ENCODE measurements around the gene TMEM207.
"Not testable (repeated sequence)": the region's sequence is repeated elsewhere in the genome, so short reads cannot be mapped to it uniquely, and the experiment has no call there.

Gene TMEM207

DNA sequence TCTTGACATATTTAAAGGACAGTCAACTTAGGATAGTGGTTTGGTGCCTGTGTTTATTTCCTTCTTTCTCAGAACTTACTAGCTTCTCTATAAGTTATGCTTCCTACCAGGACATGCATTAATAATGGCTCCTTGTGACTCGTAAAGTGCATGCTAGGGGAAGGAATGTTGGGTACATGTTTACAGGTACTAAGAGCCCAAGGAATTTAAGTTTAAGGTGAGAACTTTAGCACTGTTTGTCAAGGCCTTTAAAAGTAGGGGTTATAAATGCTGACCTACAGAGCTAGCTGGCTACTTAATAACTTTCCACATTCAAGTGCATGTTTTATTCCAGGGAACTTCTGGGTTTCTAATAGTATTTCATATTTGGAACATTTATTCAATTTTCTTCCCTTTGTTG, at the start of gene TMEM207:
TMEM207 (minus strand) TSS at position 101 of the 400 bp plus-strand sequence; CDS start at position 9, 92 bp downstream.
- DNase-seq (ENCODE audit: low spot score) = no peak

DNA sequence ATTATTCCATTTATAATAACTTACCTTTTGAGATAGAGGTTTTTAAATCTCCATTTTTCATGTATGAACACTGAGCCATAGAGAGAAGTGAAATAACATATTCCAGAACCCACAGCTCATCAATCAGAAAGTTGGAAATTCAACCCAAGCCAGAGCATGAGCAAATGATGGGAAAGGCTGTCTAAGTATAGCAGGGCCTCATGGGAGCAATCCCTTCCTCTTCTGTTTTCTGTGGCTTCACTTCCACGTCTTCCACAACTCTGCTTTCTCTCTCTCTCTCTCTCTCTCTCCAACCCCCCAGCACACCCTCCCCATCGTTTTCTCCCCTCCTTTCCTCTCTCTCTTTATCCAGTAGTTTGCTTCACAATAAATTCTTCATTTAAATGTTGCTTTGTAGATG, 49.4 kb upstream of the TMEM207 start:
- DNase-seq (ENCODE audit: low spot score) = no peak

DNA sequence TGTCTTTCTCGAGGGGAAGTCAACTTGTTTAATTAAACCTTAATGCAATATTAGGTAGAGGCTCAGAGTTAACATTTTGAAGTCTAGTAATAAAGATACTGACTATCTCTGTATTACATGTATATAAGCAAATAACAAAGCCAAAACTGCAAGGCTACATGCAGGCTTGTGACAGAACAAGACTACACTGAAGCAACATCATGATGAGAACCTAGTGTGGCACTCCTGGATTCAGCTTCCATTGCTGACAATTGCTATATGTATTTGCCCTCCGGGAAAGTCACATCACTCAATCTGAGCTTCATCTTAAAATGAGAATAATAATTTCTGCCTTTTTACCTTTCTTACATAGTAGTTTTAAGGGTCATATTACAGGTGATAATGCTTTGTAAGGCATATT, 48.6 kb upstream of the TMEM207 start:
- no peak for DNase-seq (ENCODE audit: low spot score)

DNA sequence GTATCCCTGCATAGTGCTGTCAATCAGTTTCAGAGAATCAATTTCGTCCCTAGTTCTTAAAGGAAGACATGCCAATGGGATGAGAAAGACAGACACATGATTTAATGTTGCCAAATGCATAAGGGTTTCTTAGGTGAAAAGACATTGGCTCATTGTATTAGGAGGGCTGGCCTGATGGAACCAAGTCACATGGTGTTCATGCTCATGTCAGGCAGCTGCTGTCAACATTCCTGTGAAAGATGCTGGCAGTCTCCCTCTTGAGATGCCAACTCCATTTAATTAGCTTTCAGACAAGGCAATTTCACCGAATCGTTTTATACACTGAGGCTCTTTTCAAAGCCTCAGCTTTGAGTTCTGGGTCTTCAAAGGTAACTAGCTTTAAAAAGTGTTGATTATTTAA, 48.1 kb upstream of the TMEM207 start:
- DNase-seq (ENCODE audit: low spot score) = peak; percentile 44

DNA sequence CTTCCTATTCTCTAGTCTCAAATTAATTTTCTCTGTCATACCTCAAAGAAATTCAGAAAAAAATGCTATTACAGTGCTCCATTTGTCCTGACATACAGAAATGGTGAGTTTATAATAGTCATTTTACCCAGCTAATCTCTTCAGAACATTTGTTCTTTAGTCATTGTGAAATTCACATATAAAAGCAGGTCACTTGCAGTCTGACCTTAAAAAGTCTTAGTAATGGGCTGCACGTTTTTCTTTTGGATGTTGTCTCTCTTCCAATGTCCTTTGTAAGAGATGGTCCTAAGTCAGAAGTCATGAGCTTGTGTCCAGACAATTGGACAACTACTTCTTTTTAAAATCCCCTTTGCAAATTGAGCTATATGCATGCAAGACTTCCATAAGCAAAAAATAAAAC, 47.2 kb upstream of the TMEM207 start:
- DNase-seq (ENCODE audit: low spot score) = no peak

DNA sequence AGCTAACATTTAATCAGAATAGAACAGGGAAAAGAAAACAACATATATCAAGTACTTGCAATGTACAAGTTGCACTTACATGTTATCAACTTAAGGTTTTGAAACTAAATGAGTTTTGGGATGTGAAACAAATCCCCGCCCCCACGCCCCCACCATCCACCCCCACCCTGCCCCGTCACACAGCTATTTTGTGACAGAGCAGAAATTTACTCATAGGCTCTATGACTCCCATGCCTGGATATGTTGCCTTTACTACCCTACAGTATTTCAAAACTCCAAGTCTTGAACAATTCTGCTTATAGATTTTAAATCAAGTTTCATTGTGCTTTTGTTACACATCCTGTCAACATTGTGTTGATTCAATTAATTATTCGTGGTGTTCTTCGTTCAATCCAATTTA, 46.1 kb upstream of the TMEM207 start:
- peak; percentile 8 for DNase-seq (ENCODE audit: low spot score)

DNA sequence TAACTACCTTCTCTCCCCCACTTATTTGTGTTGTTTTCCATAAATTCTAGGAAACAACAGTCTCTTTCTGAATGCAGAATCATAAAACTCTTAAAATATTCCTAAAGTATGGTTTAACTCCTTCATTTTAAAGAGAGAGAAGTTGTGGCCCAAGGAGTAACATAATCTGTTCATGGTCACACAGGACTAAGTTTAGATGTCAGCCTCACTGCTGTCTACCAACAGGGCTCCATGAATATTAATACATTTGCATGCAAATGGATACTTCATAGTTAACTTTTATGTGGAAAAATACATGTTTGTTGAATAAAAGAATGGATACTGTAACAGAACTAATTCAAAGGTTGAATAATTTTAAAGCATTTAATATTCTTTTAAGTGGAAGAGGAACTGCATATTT, 45.7 kb upstream of the TMEM207 start:
- DNase-seq (ENCODE audit: low spot score) = no peak

DNA sequence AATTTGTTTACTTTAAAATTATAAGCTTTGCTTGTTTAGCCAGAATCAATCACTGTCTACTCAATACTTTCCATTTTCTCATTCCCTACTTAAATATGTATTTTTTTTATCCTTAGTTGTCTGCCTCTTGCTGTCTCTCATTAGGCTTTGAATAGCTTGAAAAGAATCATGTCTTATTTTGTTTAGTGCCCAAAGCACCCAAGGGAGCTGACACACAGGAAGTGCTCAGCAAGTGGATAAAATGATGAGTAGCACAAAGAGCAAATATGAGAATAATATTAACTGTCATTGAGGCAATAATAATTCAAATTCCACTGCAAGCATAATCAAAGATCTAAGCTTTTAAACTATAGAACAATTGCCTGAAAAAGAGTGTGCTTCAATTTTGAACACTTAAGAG, 45.2 kb upstream of the TMEM207 start:
- DNase-seq (ENCODE audit: low spot score) = no peak

DNA sequence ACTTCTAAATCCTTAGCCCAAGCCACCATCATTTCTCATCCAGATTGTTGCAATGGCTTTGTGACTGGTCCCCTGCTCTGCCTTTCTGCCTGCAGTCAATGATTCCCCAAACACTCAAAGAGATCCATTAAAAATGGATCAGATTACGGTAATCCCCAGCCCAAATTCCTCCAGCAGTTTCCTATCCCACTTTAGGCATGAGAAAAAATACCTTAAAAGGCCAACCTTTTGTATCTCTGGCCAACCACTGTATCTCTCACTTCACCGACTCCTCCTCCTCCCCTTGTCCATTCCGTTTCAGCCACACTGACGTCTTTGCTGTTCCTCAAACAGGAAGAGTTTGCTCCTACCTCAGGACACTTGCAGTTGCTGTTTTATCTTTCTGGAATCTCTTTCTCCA, 43.3 kb upstream of the TMEM207 start:
- DNase-seq (ENCODE audit: low spot score) = no peak

DNA sequence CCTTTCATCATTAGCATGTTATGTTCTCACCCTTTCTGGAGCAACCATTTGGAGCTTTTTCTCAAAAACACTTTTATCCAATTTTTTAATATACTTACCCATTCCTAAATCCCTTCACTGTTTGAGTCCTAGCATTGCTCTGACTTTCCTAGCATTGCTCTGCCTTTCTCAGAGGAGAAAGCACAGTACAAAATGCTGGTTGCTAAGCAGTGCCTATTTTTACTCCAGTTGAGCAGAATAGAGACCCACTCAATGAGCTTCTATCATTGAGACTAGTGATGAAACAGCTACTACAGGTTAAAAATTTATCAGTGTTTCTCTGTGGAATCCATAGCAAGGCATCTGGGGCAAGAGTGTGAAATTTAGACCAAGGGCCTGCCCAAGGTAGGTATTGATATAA, 42.4 kb upstream of the TMEM207 start:
- no peak for DNase-seq (ENCODE audit: low spot score)

DNA sequence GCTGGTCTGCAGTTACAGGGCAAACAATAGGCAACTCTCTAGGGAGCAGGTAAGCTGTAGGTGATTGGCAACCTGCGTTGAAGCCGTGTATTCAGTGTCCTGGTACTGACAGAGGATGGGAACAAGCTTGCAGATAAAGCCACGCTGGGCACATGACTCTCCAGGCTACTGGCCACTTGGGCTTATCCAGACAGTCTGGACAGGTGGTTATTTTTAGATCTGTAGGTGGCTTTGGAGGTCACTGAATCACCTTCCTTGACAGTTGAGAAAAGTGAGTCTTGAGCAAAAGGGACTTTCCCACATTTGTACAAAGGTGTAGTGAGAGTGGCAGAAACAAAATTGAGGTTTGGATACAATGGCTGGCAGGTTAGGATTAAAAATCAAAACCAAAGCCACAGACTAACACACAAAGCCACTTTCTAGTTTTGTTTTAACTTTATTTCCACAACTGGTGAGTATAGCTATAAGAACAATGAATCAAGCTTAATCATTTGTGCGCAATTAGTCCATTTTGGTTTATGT, 41.9 kb upstream of the TMEM207 start:
- no peak for DNase-seq (ENCODE audit: low spot score)

DNA sequence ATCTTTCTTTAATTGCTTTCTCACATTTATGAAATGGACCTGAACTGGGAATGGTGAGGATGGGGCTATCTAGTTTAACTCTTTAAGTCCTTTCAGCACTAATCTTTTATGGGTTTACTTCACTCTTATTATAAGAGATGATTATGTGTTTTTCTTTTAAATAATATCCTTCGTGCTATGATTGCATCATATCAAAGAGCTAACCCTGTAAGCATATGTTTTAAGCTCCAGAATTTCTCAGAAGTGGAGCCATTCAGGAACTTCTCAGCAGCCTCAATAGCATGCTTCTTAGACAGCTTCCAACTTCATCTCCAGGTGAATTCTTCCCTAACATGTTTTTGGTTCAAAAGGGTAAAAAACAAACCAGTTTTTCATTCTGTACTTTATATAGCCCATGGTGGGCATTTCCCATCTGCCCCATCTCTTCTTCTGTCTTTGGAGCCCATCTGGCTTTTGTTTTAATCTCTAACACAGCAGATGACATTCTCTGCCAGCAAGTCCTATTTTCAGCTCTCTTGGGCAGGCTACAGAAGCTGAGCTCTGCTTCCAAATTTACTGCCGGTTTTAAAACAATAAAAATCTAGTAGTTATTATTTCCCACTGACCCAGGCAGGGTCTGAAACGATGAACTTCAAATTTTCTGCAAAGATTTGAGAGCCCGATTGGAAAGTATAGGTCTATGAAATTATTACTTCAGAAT, 37.4 kb upstream of the TMEM207 start:
- DNase-seq (ENCODE audit: low spot score) = no peak

DNA sequence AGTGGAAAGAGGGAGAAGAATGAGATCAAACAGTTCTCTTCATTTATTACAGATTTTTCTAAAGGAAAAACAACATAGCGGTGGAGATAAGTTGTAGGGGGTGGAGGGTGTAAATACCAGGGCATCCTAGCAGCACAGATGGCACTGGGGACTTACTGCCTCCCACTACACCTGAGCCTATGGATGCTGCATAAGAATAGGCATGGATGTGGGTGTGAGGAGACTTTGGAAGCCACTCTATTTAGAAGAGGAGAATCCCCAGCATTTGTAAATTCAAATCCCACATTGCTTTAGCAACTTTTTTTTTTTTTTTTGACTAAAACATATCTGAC, 36.8 kb upstream of the TMEM207 start:
- no peak for DNase-seq (ENCODE audit: low spot score)

DNA sequence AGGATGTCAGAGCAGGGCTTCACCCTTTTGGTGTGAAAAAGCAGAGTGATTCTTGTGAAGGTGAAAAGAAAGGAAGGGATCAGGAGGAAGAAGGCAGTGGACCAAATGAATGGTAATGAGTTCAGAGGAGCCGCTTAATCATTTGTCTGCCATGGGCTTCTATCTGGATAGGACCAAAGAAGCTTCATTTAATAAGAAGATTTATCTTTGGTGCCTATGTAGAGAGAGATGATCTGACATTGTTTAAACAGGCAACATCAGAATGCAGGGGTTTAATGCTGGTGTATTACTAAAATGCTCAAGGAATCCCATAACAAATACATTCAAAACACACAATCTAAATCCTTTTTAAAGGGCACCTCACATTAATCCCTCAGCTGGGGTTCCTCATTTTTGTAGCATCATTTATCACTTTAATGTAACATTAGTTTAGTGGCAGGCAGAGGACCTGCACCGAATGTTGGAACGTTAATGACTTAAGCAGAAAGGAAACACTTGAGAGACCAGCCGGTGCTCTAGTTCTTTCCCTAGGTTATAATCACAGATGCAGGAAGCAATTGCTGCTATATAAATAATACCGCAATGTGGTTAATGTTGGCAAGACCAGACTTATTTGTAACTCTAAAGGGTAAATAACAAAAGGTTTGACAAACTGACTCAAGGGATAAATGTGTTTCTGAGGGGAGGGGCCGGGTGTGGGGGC, 36.3 kb upstream of the TMEM207 start:
- DNase-seq (ENCODE audit: low spot score) = no peak

DNA sequence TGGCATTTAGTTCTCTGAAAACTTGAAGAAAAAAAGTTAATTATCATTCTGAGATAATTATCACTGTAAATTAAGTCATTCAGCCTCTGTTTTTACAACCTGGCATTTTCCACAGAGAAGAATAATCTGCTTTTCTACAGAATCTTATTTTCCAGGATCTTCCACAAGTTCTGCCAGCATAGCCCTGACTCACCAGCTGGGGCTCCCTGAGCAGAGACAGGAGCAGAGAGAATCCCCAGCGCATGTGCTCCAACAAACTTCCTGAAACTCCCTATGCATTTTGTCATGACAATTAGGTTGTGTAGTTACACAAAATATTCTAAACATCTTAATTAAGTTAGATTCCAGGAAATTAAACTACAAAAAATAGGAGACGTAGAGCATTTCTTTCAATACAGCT, 32.1 kb upstream of the TMEM207 start:
- DNase-seq (ENCODE audit: low spot score) = no peak

DNA sequence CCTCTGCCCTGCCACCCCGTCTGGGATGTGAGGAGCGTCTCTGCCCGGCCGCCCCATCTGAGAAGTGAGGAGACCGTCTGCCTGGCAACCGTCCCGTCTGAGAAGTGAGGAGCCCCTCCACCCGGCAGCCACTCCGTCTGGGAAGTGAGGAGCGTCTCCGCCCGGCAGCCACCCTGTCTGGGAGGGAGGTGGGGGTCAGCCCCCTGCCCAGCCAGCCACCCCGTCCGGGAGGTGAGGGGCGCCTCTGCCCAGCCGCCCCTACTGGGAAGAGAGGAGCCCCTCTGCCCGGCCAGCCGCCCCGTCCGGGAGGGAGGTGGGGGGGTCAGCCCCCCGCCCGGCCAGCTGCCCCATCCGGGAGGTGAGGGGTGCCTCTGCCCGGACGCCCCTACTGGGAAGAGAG, 23.6 kb upstream of the TMEM207 start:
- DNase-seq (ENCODE audit: low spot score) = not testable (repeated sequence)

DNA sequence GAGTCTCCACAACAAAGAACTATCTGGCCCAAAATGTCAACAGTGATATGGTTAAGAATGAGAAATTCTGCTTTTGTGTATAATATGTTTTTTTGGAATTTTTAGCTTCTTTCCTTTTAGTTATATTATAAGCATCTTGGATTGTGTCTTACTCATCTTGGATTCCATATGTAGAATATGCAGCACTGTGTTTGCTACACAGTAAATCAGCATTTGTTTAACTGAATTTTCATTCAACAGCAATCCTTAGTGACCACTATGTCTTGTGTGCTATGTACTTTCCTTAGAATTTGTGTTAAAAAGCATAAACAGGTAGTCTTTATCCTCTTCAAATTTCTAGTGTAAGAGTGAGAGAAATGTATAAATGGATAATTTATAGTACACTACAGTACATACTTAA, 18.2 kb upstream of the TMEM207 start:
- no peak for DNase-seq (ENCODE audit: low spot score)

DNA sequence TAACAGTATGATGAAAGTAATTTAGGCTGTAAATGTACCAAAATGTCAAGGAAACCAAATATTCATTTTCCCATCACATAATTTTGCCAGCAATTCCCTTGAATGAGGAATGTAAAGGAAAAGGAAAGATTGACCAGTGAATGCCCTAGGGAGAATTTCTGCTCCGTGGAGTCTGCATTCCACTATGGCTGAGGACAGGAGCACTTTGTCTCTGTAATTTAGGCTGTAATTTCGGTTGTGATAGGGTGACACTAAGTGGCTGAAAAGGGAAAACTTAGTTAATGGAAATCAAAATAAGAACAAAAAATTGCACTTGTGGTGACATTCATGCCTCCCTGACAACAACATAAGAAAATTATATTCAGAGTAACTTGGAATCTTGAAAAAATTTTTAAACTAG, 8.3 kb upstream of the TMEM207 start:
- peak; percentile 15 for DNase-seq (ENCODE audit: low spot score)

DNA sequence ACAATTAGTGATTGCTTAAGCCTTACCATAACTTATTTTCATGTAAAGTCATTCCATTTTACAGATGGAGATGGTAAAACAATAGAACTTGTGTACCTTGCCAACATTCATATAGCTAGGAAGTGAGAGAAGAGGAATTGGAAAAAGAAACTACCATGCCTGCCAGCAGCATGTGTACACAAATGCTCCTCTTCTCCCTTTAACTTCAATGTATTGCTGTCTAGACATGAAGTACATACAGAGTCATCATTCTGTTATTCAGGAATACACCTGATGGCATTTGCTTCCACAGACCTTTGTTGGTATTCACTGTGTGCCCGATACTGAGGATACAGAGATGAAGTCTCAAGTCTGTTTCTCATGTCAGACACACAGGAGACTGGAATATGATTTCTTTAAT, 7.1 kb upstream of the TMEM207 start:
- no peak for DNase-seq (ENCODE audit: low spot score)

DNA sequence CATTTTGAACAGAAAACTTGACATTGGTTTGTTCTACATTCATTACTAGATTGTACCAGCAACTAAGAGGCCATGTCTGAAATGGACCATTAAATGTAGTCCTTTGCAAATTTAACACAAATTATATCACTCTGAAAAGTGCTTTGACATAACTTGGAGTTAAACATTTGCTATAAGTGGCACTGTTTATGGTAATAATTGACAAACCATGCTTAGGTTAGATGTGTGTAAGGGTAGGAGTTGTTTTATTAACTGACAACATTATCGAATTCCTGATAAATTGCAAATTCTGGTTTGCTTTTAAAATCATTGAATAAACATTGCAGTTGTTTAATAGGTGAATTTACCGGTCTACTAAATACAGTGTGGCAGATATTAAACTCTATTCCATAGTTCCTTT, 6.1 kb upstream of the TMEM207 start:
- DNase-seq (ENCODE audit: low spot score) = no peak

DNA sequence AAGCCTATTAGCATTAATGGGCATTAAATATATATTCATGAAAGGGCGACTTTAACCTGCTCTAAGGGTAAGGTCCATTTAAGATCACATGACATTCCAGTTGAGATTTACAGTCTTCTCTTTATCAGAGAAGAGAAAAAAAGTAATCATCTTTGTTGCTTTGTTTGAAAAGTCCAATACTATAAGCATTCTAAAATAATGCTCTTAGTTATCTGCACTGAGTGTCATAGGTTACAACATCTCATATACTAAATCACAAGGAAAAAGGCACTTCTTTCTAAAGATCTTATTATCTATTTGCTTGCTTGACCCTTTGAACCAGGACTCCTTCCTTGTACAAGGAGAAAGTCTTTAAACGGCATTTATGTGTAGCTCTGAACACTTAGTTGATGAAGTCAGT, 1.4 kb downstream of the TMEM207 start:
- no peak for DNase-seq (ENCODE audit: low spot score)

DNA sequence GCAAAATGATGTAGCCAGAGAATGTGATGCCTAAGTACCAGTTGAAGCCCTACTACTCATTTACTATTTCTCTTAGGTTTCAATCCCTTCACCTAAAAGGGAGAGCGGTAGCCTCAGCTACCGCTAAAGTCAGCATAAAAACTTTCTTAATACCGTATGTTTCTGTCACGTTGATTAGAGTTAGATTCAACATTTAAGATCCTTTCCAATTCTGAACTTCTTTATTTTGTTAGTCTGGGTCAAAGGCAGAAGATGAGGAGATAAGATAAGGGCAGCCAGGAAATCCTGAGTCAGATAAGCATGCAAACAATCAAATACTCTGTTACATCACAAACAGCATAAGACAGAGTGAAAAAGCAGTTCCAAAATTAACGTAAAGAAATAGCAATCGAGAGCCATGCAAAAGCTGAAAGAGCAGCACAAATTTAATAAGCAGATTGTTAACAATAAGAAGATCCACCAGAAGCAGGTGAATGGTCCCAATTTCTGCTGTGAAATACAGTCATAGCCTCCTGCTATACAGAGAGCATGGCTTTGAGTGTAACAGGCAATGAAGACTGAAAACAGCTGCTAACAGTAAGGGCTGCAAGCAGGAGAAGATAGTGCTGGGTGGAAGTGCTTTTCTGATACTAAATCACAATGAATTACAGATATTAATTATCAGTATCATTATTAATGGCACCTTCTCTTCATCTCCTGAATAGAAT, 3.0 kb downstream of the TMEM207 start:
- no peak for DNase-seq (ENCODE audit: low spot score)

DNA sequence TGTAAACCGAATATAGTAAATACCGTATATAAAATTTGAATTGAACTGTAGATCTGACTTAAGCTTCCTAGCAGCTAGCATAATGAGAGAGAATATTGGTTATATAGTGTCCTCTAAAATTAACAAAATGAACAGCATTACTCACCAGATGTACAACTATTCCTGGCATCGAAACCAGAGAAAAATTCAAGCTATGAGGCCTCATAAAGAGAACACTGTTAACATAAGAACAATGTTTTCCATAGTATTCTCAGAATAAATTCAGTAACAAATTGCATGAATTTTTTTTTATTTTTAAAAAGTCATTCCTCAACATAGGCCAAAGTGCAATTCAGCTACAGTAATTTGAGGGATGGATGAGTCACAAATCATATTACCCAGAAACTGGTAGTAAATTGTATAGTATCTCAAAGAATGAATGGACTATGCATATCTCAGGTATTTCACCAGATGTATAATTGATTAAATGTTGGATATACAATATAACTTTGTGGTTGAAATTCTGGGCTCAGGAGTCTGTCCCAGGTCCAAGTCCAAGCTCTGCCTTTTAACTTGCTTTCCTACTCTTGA, 5.0 kb downstream of the TMEM207 start:
- DNase-seq (ENCODE audit: low spot score) = no peak

All from RKO (cell line).